ENCODE results near the gene KRTAP12-1. TPM values are rescaled to one million over a fixed set of nuclear protein-coding genes. Genes with fewer than 3 reads are reported as not detected.

Gene KRTAP12-1
- total and polyA plus RNA-seq, 9 of the 15 experiments (the other 6 are each of a cell fraction or from before 2014, with no cell fraction given), result not detected

- H2AFZ ChIP-seq (ENCODE audit: low read depth, low read length), result no peak overlapping the region
- POLR2A ChIA-PET, result interaction anchor here (1.2 kb wide), 1 partner anchor 27 kb away, joined by 3 read pairs; no protein-coding TSS in a partner anchor
- 2% methylated on average over 19 of the region's 21 CpGs for WGBS (ENCODE audit: insufficient coverage, low coverage, missing lambda C conversion rate)
- CTCF ChIA-PET (ENCODE audit: low intra/inter-chr PET ratio), result no interaction called here
- peak in 1 of 4 experiments; percentile 6 for DNase-seq (ENCODE audit: extremely low read depth in 1 of 4, low spot score in 3 of 4)
- no peak overlapping the region for H3K4me2 ChIP-seq (ENCODE audit: insufficient read depth, low read length)
- H3K9me1 ChIP-seq (ENCODE audit: control insufficient read depth, insufficient read depth, low read length), result peaks cover 3% of the 10 kb centered on the region
- no peak for ATAC-seq
- no peak for FAIRE-seq
- no peak overlapping the region for H3K27ac ChIP-seq (ENCODE audit: extremely low read depth, low read depth, low read length)
- peaks cover 46 to 86% of the 10 kb centered on the region in 2 experiments for H3K27me3 ChIP-seq (ENCODE audit: control insufficient read depth in 2 of 2, insufficient read depth in 2 of 2, low read length in 2 of 2)
- H4K20me1 ChIP-seq (replicated peaks; ENCODE audit: control insufficient read depth, insufficient read depth, low read length), result no peaks in the 10 kb centered on the region; the same call in 1 of the 2 replicates
- H3K79me2 ChIP-seq (ENCODE audit: control insufficient read depth, insufficient read depth, low read length), result no peaks in the 10 kb centered on the region
- H3K9me3 ChIP-seq (replicated peaks; ENCODE audit: control insufficient read depth, insufficient read depth, low read depth, low read length), result no peaks in the 10 kb centered on the region
- in situ Hi-C loops (cut with MboI), result no loop called here
- intact Hi-C loops (cut with micrococcal nuclease), result no loop called here
- 0 out of 5 replicates have a peak, but pooled peaks cover 0 to 7% of the 10 kb centered on the region in 2 experiments for H3K4me1 ChIP-seq (replicated peaks in 1 of 2; ENCODE audit: control insufficient read depth in 2 of 2, insufficient read depth in 2 of 2, low read length in 2 of 2)
- no peak overlapping the region for H3K4me3 ChIP-seq
- H3K36me3 ChIP-seq (ENCODE audit: control insufficient read depth, insufficient read depth, low read length), result no peaks in the 10 kb centered on the region
- H3K9ac ChIP-seq (ENCODE audit: insufficient read depth in 1 of 2, low read depth in 2 of 2, low read length in 2 of 2), result no peak overlapping the region
- BruUV-seq (replicated peaks), result no TSS peak
- TF ChIP-seq NR2C2 (CRISPR knock-in tag; IDR thresholded peaks at IDR 0.05), result no peak
- TF ChIP-seq NR2C2 (tag; IDR thresholded peaks at IDR 0.05), result peak; percentile 64; the same call in 1 of the 2 replicates
- peak; percentile 44; the same call in 1 of the 2 replicates for TF ChIP-seq ESRRA (IDR thresholded peaks at IDR 0.05; ENCODE audit: borderline replicate concordance, low read depth)
- TF ChIP-seq CC2D1A (IDR thresholded peaks at IDR 0.05), result no peak
- TF ChIP-seq ZBTB40 (IDR thresholded peaks at IDR 0.05), result no peak
- no peak for TF ChIP-seq ZBTB40 (CRISPR knock-in tag; IDR thresholded peaks at IDR 0.05)
- no peak for TF ChIP-seq ZFP36 (IDR thresholded peaks at IDR 0.05; ENCODE audit: low read depth, low read length, partially characterized antibody)
- TF ChIP-seq, protein P1, sequence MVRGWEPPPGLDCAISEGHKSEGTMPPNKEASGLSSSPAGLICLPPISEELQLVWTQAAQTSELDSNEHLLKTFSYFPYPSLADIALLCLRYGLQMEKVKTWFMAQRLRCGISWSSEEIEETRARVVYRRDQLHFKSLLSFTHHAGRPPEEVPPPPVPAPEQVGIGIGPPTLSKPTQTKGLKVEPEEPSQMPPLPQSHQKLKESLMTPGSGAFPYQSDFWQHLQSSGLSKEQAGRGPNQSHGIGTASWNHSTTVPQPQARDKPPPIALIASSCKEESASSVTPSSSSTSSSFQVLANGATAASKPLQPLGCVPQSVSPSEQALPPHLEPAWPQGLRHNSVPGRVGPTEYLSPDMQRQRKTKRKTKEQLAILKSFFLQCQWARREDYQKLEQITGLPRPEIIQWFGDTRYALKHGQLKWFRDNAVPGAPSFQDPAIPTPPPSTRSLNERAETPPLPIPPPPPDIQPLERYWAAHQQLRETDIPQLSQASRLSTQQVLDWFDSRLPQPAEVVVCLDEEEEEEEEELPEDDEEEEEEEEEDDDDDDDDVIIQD (CRISPR knock-in tag; IDR thresholded peaks at IDR 0.05), result no peak
- TF ChIP-seq HOXB6 (CRISPR knock-in tag; IDR thresholded peaks at IDR 0.05; ENCODE audit: borderline replicate concordance), result no peak
- no peak for TF ChIP-seq GATAD2B (IDR thresholded peaks at IDR 0.05; ENCODE audit: borderline replicate concordance)
- TF ChIP-seq SREBF1 (IDR thresholded peaks at IDR 0.05; ENCODE audit: borderline replicate concordance, low read depth, low read length), result no peak
Measured at GRCh38 chr21:44700101-44701022, 18.4 kb upstream of the KRTAP12-1 start.
